HEK293T (cell line): ENCODE measurements around the gene SPINK4.

Experiments
- CTCF ChIA-PET: fragments of 350-600 bp; formaldehyde crosslinking; extraction: SDS; loops from one replicate; lab custom pipeline; 2021; ENCODE audit warnings: antibody characterized with exemption, inconsistent platforms; lab: Yijun Ruan, JAX
- POLR2A ChIA-PET: fragments of 350-600 bp; formaldehyde crosslinking; extraction: SDS; loops from one replicate; lab custom pipeline; 2020; ENCODE audit warnings: antibody characterized with exemption, inconsistent platforms; lab: Yijun Ruan, JAX
- DNase-seq: peaks from one replicate; pipeline ENCODE4 v3.0.0; 2012; ENCODE audit warnings: mixed read lengths; ENCODE audit errors: extremely low spot score
- ARNT ChIP-seq: fragments of 450-650 bp; IDR thresholded peaks from 2 replicates; pipeline ENCODE4 v1.6.1; 2017; ENCODE audit warnings: mild to moderate bottlenecking
- BHLHE40 ChIP-seq: fragments of 450-650 bp; IDR thresholded peaks from 2 replicates; pipeline ENCODE4 v1.6.1; 2016; ENCODE audit warnings: mild to moderate bottlenecking, moderate library complexity, borderline replicate concordance
- CTBP1 ChIP-seq: fragments of 450-650 bp; IDR thresholded peaks from 2 replicates; pipeline ENCODE4 v1.6.1; 2016; ENCODE audit warnings: borderline replicate concordance
- ELF4 ChIP-seq: fragments of 450-650 bp; IDR thresholded peaks from 2 replicates; pipeline ENCODE4 v1.6.1; 2017; ENCODE audit warnings: antibody characterized with exemption
- FOXA1 ChIP-seq: fragments of 450-650 bp; IDR thresholded peaks from 2 replicates; pipeline ENCODE4 v1.6.1; 2016; ENCODE audit warnings: mild to moderate bottlenecking
- FOXK2 ChIP-seq: fragments of 450-650 bp; IDR thresholded peaks from 2 replicates; pipeline ENCODE4 v1.6.1; 2016; ENCODE audit warnings: mild to moderate bottlenecking
- FOXM1 ChIP-seq: fragments of 450-650 bp; IDR thresholded peaks from 2 replicates; pipeline ENCODE4 v1.6.1; 2017; ENCODE audit warnings: mild to moderate bottlenecking, borderline replicate concordance
- HDGF ChIP-seq: fragments of 450-650 bp; IDR thresholded peaks from 2 replicates; pipeline ENCODE4 v1.6.1; 2017; ENCODE audit warnings: antibody characterized with exemption, borderline replicate concordance
- L3MBTL2 ChIP-seq: fragments of 450-650 bp; conservative IDR thresholded peaks from 2 replicates; pipeline ENCODE4 v1.6.1; 2016; ENCODE audit warnings: mild to moderate bottlenecking
- LEF1 ChIP-seq: fragments of 450-650 bp; IDR thresholded peaks from 2 replicates; pipeline ENCODE4 v1.6.1; 2017; ENCODE audit warnings: mild to moderate bottlenecking, borderline replicate concordance
- NFRKB ChIP-seq: fragments of 450-650 bp; IDR thresholded peaks from 2 replicates; pipeline ENCODE4 v1.6.1; 2016; ENCODE audit warnings: mild to moderate bottlenecking, moderate library complexity
- SP1 ChIP-seq: fragments of 450-650 bp; IDR thresholded peaks from 2 replicates; pipeline ENCODE4 v1.6.1; 2017
- SUZ12 ChIP-seq: fragments of 450-650 bp; IDR thresholded peaks from 2 replicates; pipeline ENCODE4 v1.6.1; 2016; ENCODE audit warnings: mild to moderate bottlenecking
- TARDBP ChIP-seq: fragments of 450-650 bp; IDR thresholded peaks from 2 replicates; pipeline ENCODE4 v1.6.1; 2016
- ZNF384 ChIP-seq: fragments of 450-650 bp; IDR thresholded peaks from 2 replicates; pipeline ENCODE4 v1.6.1; 2016
- TF ChIP-seq, protein P1 (sequence below): fragments of 450-650 bp; IDR thresholded peaks from 2 replicates; pipeline ENCODE4 v1.6.1; 2016

The SPINK4 gene

DNA sequence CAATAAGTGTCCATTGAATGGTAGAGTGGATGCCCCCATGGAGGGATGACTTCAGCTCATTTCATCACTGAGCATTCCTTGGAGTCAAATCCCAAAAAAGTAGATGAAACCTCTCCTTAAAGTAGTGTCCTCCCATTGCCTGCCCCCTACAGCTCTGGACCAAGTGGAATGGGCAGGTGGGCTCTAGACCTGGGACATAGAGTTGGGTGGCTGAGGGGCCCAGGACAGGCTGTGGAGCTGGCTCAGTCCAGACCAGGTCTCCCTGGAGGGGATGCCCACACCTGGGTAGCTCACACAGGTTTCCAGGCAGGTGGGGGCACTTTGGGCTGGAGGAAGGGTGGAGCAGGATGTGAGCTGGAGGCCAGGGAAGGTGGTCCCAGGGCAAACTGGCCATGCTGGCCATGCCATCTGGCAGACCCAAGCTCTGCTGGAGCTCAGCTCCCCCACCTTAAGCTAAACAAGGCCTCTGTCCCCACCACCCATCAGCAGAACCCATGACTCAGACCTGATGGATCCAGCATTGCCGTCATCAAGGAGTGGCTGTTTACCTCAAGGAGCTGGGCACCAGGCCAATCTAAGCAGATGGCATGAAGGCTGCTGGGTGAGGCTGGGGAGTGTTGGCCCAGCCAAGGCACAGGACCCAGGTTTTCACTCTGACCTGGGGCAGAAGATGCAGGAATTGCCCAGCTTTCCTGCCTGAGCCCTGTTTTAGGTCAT, 6.2 kb upstream of the SPINK4 start:
- DNase-seq = no peak
- no peak for TF ChIP-seq SUZ12
- TF ChIP-seq ZNF384 = no peak
- TF ChIP-seq CTBP1 = no peak
- no peak for TF ChIP-seq ELF4
- TF ChIP-seq TARDBP = no peak
- TF ChIP-seq, protein P1, sequence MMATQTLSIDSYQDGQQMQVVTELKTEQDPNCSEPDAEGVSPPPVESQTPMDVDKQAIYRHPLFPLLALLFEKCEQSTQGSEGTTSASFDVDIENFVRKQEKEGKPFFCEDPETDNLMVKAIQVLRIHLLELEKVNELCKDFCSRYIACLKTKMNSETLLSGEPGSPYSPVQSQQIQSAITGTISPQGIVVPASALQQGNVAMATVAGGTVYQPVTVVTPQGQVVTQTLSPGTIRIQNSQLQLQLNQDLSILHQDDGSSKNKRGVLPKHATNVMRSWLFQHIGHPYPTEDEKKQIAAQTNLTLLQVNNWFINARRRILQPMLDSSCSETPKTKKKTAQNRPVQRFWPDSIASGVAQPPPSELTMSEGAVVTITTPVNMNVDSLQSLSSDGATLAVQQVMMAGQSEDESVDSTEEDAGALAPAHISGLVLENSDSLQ = no peak
- TF ChIP-seq HDGF = no peak
- TF ChIP-seq NFRKB = no peak
- TF ChIP-seq L3MBTL2 = no peak
- TF ChIP-seq BHLHE40 = no peak
- TF ChIP-seq SP1 = no peak
- POLR2A ChIA-PET = interaction anchor here (0.9 kb wide), 1 partner anchor 11 kb away, joined by 3 read pairs; no protein-coding TSS in a partner anchor
- CTCF ChIA-PET = interaction anchor here (0.8 to 1.3 kb wide), 2 partner anchors 7 to 63 kb away, joined by 3 read pairs; no protein-coding TSS in a partner anchor

DNA sequence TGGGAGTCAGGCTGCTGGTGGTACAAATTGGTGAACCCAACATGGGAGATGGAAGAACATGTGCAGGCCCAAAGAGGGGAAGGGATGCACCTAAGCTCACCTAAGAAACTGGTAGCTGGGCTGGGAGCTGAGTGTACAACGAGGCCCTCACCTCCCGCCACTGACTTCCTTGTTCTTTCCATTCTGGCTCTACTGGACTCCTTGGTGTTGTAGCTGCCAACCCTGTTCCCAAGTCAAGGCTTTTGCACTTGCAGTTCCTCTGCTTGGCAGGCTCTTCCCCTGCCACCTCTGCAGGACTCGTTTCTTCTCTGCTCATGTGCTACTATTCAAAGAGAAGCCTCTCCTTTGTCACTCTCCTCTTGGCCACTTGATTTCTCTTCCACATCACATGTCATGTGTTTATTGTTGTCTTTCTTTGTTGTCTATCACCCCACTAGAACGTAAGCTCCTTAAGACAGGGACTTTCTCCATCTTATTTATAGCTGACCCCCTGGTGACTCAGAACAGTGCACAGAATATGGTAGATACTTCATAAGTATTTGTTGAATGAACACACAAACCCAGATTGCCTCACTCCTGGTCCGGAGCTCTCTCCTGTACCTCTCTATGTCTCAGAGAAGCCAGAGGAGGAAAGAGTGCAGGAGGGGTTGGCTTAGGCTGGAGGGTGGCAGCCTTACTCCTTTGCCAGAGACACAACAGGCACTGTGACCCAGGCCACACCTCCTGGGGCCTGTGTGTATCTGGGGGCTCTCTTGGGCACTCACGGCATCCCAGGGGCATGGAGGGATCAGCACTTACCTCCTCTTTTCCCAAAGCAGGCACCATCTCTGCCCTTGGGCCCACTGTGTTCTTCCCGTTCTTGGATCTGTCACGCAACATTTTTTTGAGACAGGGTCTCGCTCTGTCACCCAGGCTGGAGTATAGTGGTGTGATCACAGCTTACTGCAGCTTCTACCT, 5.2 kb upstream of the SPINK4 start:
- CTCF ChIA-PET = interaction anchor here (1.3 kb wide), 1 partner anchor 8 kb away, joined by 3 read pairs; no protein-coding TSS in a partner anchor
- DNase-seq = no peak
- POLR2A ChIA-PET = no interaction called here
- TF ChIP-seq SUZ12 (no peak), NFRKB (no peak), ZNF384 (no peak), BHLHE40 (no peak), SP1 (no peak), FOXA1 (no peak), FOXM1 (no peak), L3MBTL2 (no peak), ELF4 (no peak), TARDBP (no peak), ARNT (no peak), LEF1 (no peak), CTBP1 (no peak), FOXK2 (no peak), HDGF (no peak)
- TF ChIP-seq, protein P1 = no peak

DNA sequence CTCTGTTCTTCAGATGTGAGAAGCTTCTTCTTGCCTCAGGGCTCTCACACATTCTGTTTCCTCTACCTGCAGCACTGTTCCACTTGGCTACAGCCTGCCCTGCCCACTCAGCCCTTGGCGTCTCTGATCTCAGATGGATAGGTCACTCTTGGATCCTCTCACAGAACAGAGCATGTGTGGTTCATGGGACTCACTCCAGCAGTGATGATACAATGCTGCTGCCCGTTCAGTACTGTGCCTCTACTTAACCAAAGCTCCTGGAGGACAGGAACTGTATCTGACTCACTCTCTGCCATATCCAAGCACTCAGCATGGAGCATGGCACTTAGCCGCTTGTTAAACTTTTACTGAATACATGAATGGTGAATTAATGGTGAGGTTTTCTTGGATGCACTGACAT, 3.4 kb upstream of the SPINK4 start:
- DNase-seq = no peak
- TF ChIP-seq, protein P1 = no peak
- no peak for TF ChIP-seq ARNT
- no peak for TF ChIP-seq HDGF
- TF ChIP-seq L3MBTL2 = no peak
- no peak for TF ChIP-seq NFRKB
- POLR2A ChIA-PET = no interaction called here
- CTCF ChIA-PET = no interaction called here

DNA sequence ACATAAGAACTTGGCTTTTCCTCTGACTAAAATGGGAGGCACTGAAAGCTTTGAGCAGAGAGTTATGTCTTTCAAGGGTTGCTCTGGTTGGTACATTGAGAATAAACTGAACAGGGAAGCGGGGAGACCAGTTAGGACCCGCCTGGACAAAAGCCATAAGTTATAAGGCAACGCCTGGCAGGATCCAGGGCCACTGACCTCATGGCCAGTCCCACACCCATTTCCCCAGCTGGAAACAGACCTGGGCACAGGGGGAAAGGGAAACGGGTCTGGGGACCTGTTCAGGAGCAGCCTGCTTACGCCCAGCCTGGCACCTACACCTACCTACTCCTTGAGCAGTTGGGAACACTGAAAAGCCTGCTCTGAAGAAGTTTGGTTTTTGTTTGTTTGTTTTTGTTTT, 1.3 kb downstream of the SPINK4 start:
- DNase-seq = no peak
- TF ChIP-seq LEF1 (no peak), ELF4 (no peak), BHLHE40 (no peak), TARDBP (no peak), L3MBTL2 (no peak), FOXK2 (no peak), CTBP1 (no peak), SUZ12 (no peak), SP1 (no peak), ARNT (no peak), HDGF (no peak), FOXM1 (no peak), NFRKB (no peak), ZNF384 (no peak)
- TF ChIP-seq, protein P1 = no peak
- ChIA-PET CTCF (no interaction called here), POLR2A (no interaction called here)

DNA sequence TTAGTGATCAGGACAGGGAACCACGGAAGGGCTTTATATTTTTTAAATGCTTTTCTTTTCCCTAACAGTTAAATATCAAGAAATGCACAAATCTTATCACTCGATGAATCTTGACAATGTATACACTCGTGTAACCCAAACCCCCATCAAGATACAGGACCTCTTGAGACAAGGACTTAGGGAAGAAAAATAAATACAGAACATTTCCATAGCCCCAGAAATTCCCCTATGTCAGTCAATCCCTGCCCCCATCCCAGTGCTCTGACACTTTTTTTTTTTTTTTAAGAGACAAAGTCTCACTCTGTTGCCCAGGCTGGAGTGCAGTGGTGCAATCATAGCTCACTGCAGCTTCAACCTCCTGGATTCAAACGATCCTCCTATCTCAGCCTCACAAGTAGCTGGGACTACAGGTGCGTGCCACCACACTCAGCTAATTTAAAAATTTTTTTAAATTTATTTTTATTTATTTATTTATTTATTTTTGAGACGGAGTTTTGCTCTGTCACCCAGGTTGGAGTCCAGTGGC, 2.7 kb downstream of the SPINK4 start:
- CTCF ChIA-PET = no interaction called here
- TF ChIP-seq ZNF384 (peak; percentile 43; the same call in 1 of the 2 replicates), SUZ12 (no peak)
- POLR2A ChIA-PET = interaction anchor here (0.9 kb wide), 1 partner anchor 22 kb away, joined by 4 read pairs; the partner anchor contains the start of genes BAG1 and CHMP5
- no peak for DNase-seq
